Skeletal muscle cell (primary cell): ENCODE results near the gene TDO2.
"Not testable (repeated sequence)": the region's sequence is repeated elsewhere in the genome, so short reads cannot be mapped to it uniquely, and the experiment has no call there.

Experiments
- DNase-seq: peaks from one replicate; pipeline ENCODE4 v3.0.0-alpha.2; 2010; ENCODE audit warnings: low read depth
- H3K4me3 ChIP-seq: 2 replicates; pipeline ENCODE4 v1.5.1; 2011; ENCODE audit warnings: low read depth, mild to moderate bottlenecking, control low read depth, low read length, moderate library complexity

The TDO2 gene

GRCh38 chr4:155903453-155903852 is at the start of gene TDO2:
TDO2 (plus strand) TSS chr4:155903696; CDS start chr4:155903759, 63 bp downstream.
- no peak within 1 kb of the TSS for H3K4me3 ChIP-seq
- DNase-seq = no peak

- no peak overlapping the region for H3K4me3 ChIP-seq
- DNase-seq = no peak
Observed at GRCh38 chr4:155854582-155855226, 48.8 kb upstream of the TDO2 start.

GRCh38 chr4:155855897-155856296 is 47.6 kb upstream of the TDO2 start:
- H3K4me3 ChIP-seq = no peak overlapping the region
- no peak for DNase-seq

- no peak for DNase-seq
Observed at GRCh38 chr4:155866177-155866576, 37.3 kb upstream of the TDO2 start, which contains the start of gene ASIC5. ASIC5 (minus strand) TSS chr4:155866277; CDS start chr4:155866226, 51 bp downstream.

GRCh38 chr4:155875878-155876277 is 27.6 kb upstream of the TDO2 start:
- DNase-seq = no peak
- H3K4me3 ChIP-seq = no peak overlapping the region

More at GRCh38 chr4:155866177-155866576, 37.3 kb upstream of the TDO2 start, which contains the start of gene ASIC5:
- no peak within 1 kb of the TSS for H3K4me3 ChIP-seq

- H3K4me3 ChIP-seq = no peak overlapping the region
- DNase-seq = no peak
Observed at GRCh38 chr4:155877971-155878370, 25.5 kb upstream of the TDO2 start.

GRCh38 chr4:155878611-155879010 is 24.9 kb upstream of the TDO2 start:
- DNase-seq = no peak
- no peak overlapping the region for H3K4me3 ChIP-seq

- no peak overlapping the region for H3K4me3 ChIP-seq
- DNase-seq = no peak
Observed at GRCh38 chr4:155879767-155880166, 23.7 kb upstream of the TDO2 start.

- no peak overlapping the region for H3K4me3 ChIP-seq
- DNase-seq = no peak
Observed at GRCh38 chr4:155881555-155881954, 21.9 kb upstream of the TDO2 start.

GRCh38 chr4:155883895-155884294 is 19.6 kb upstream of the TDO2 start:
- no peak overlapping the region for H3K4me3 ChIP-seq
- DNase-seq = no peak

GRCh38 chr4:155885666-155886065 is 17.8 kb upstream of the TDO2 start:
- DNase-seq = no peak
- no peak overlapping the region for H3K4me3 ChIP-seq

- DNase-seq = no peak
Observed at GRCh38 chr4:155887045-155887444, 16.5 kb upstream of the TDO2 start.

GRCh38 chr4:155887847-155888570 is 15.5 kb upstream of the TDO2 start:
- no peak overlapping the region for H3K4me3 ChIP-seq
- DNase-seq = no peak

More at GRCh38 chr4:155887045-155887444, 16.5 kb upstream of the TDO2 start:
- H3K4me3 ChIP-seq = no peak overlapping the region

- DNase-seq = peak; percentile 73
- H3K4me3 ChIP-seq = no peak overlapping the region
Observed at GRCh38 chr4:155889031-155889793, 14.3 kb upstream of the TDO2 start.

GRCh38 chr4:155889946-155890345 is 13.6 kb upstream of the TDO2 start:
- no peak for DNase-seq

GRCh38 chr4:155891058-155891457 is 12.4 kb upstream of the TDO2 start:
- DNase-seq = no peak
- H3K4me3 ChIP-seq = no peak overlapping the region

More at GRCh38 chr4:155889946-155890345, 13.6 kb upstream of the TDO2 start:
- no peak overlapping the region for H3K4me3 ChIP-seq

GRCh38 chr4:155898371-155898770 is 5.1 kb upstream of the TDO2 start:
- not testable (repeated sequence) for DNase-seq, H3K4me3 ChIP-seq

GRCh38 chr4:155899891-155900290 is 3.6 kb upstream of the TDO2 start:
- no peak for DNase-seq
- no peak overlapping the region for H3K4me3 ChIP-seq

- DNase-seq = peak; percentile 45
Observed at GRCh38 chr4:155900381-155900780, 3.1 kb upstream of the TDO2 start.

GRCh38 chr4:155901013-155901412 is 2.5 kb upstream of the TDO2 start:
- DNase-seq = no peak
- H3K4me3 ChIP-seq = no peak overlapping the region

More at GRCh38 chr4:155900381-155900780, 3.1 kb upstream of the TDO2 start:
- no peak overlapping the region for H3K4me3 ChIP-seq
